ENCODE measurements around the gene YPEL4.

The YPEL4 gene

DNA sequence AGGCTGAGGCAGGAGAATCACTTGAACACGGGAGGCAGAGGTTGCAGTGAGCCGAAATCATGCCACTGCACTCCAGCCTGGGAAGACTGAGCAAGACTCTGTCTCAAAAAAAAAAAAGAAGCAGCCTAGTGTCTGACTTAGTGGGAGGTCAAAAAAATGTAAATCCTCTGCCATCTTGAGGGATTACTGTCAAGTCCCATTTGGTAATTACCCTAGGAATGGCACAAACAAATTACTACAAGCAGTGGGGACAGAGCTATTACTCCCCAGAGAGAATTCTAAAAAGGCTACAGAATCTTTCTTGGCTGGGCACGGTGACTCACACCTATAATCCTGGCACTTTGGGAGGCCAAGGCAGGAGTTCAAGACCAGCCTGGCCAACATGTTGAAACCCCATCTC, 48.4 kb downstream of the YPEL4 start:
- H3K4me3 ChIP-seq (ENCODE audit: low read length) = no peak overlapping the region
- TF ChIP-seq, protein P1, sequence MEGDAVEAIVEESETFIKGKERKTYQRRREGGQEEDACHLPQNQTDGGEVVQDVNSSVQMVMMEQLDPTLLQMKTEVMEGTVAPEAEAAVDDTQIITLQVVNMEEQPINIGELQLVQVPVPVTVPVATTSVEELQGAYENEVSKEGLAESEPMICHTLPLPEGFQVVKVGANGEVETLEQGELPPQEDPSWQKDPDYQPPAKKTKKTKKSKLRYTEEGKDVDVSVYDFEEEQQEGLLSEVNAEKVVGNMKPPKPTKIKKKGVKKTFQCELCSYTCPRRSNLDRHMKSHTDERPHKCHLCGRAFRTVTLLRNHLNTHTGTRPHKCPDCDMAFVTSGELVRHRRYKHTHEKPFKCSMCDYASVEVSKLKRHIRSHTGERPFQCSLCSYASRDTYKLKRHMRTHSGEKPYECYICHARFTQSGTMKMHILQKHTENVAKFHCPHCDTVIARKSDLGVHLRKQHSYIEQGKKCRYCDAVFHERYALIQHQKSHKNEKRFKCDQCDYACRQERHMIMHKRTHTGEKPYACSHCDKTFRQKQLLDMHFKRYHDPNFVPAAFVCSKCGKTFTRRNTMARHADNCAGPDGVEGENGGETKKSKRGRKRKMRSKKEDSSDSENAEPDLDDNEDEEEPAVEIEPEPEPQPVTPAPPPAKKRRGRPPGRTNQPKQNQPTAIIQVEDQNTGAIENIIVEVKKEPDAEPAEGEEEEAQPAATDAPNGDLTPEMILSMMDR (conservative IDR thresholded peaks at IDR 0.05; ENCODE audit: low read length) = no peak
- peak; percentile 5 for DNase-seq (ENCODE audit: low read depth)

DNA sequence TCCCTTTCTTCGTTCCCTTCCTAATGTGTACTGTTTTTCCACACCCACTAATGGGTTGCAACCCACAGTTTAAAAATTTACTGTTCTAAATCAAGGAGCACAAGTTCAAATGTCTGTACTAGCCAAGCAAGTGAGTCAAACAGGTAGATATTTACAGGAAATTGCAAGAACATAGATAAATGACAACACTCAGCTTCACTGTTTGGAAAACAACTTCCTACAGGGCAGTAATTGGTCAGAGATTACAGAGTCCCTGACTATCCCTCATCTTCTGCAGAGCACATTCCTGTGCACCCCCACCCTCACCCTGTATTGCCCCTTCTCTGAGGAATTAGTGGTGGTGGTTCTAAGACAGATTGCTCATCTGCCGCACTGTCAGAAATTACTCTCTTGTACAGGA, 50.3 kb downstream of the YPEL4 start:
- TF ChIP-seq, protein P1 (conservative IDR thresholded peaks at IDR 0.05; ENCODE audit: low read length) = no peak
- H3K4me3 ChIP-seq (ENCODE audit: low read length) = peak overlapping the region; percentile 68
- DNase-seq (ENCODE audit: low read depth) = no peak

DNA sequence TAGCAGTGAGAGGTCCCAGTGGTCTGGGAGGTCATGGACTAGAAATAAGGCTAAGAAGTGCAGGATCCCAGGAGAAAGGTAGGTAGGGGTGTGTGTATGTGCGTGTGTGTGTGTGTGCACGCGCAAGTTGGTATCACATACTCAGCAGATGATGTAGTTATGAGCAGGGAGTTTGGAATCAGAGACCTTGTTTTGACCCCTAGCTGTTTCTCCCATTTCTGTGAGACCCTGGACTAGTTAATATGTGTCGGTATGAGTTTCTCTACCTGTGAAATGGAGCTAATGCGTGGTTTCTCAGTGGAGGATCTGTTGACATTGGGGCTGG, 50.9 kb downstream of the YPEL4 start:
- TF ChIP-seq, protein P1 (conservative IDR thresholded peaks at IDR 0.05; ENCODE audit: low read length) = no peak
- DNase-seq (ENCODE audit: low read depth) = peak; percentile 62
- peak overlapping the region; percentile 68 for H3K4me3 ChIP-seq (ENCODE audit: low read length)

DNA sequence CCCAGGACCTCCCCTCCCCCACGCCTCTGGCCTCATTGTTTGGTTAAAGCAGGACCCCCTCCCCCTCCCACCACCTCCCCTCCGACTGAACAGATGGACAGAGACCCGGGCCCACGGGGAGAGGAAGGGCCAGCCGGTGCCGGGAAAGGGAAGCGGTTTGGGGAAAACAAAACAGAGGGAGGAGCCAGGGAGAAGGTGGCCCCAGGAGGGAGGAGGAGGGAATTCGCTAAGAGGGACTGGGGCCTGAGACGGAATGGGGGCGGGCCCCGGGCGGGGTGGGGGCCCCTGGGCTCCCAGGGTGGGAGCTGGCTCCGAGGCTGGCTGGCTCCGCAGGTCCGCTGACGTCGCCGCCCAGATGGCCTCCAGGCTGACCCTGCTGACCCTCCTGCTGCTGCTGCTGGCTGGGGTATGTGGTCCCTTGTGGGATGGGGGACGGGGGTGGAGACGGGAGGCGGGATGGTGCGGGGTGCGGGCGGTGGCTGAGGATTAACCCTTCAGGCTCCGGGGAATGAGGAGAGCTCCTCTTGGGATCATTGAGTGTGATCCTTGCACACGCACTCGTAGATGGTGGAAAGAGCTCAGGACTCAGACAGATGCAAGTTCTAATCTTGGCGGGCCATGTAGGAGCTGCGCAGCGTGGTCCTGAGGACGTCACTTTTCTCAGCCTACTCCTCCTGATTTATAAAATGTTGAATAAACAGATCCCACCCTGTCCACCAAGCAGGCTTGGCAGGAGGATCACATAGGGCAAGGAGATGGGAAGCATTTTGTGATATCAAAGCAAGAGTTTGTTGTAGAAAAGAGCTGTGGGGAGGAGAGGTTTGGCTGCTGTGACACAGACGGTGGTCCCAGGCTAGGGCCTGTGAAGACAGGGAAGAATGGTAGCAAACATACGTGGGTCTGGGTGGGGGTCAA, 51.5 kb downstream of the YPEL4 start:
- peak overlapping the region; percentile 68 for H3K4me3 ChIP-seq (ENCODE audit: low read length)
- TF ChIP-seq, protein P1 (conservative IDR thresholded peaks at IDR 0.05; ENCODE audit: low read length) = no peak
- DNase-seq (ENCODE audit: low read depth) = peak; percentile 54

DNA sequence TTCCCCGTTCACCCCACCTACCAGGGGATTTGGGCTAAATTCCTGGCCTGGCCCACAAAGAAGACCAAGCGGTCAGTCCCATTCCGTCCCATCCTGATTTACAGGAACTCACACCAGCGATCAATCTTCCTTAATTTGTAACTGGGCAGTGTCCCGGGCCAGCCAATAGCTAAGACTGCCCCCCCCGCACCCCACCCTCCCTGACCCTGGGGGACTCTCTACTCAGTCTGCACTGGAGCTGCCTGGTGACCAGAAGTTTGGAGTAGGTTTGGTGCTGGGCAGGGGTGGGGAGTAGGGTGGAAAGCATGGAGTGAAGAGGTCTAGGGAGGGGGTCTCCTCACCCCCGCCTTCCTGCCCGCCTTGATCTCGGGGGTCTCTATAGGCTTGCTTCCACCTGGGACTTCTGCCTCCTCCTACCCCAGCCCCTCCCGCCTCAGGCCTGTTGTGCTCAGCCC, 52.2 kb downstream of the YPEL4 start, which contains the start of gene SERPING1:
Gene SERPING1 (plus strand): TSS at position 225 of the 455 bp plus-strand sequence. CDS start 586 bp downstream, outside the sequence.
- peak within 1 kb of the TSS; percentile 68 for H3K4me3 ChIP-seq (ENCODE audit: low read length)
- peak; percentile 15 for DNase-seq (ENCODE audit: low read depth)
- TF ChIP-seq, protein P1 (conservative IDR thresholded peaks at IDR 0.05; ENCODE audit: low read length) = no peak

DNA sequence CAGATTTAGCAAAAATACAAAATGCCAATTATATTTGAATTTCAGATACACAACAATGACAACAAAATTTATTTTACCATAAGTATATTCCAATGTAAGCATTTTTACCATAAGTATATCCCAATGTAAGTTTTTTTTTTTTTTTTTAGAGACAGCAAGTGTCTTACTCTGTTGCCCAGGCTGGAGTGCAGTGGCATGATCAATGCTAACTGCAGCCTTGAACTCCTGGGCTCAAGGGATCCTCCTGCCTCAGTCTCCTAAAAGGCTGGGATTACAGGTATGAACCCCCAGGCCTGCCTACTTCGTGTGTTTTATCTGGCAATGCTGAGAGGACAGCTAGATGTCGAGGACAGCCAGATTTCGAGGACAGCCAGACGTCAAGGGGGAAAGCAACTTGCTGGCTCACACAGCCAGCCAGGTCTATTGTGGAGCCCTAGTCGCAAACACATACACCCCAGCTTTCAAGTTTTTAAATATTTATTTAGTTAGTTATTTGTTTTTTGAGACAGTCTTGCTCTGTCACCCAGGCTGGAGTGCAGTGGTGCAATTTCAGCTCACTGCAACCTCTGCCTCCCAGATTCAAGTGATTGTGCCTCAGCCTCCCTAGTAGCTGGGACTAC, 53.3 kb downstream of the YPEL4 start:
- no peak overlapping the region for H3K4me3 ChIP-seq (ENCODE audit: low read length)
- no peak for DNase-seq (ENCODE audit: low read depth)
- TF ChIP-seq, protein P1 (conservative IDR thresholded peaks at IDR 0.05; ENCODE audit: low read length) = no peak

All from AG10803 (cell line).